SKM-1 (cell line): ENCODE results near the gene LRRC8C.
"Not testable (repeated sequence)": the region's sequence is repeated elsewhere in the genome, so short reads cannot be mapped to it uniquely, and the experiment has no call there.

Source experiments
- DNase-seq: peaks from one replicate; lab custom pipeline; 2025; ENCODE audit not compliant: unreplicated experiment; lab: John Stamatoyannopoulos, UW

LRRC8C gene

DNA sequence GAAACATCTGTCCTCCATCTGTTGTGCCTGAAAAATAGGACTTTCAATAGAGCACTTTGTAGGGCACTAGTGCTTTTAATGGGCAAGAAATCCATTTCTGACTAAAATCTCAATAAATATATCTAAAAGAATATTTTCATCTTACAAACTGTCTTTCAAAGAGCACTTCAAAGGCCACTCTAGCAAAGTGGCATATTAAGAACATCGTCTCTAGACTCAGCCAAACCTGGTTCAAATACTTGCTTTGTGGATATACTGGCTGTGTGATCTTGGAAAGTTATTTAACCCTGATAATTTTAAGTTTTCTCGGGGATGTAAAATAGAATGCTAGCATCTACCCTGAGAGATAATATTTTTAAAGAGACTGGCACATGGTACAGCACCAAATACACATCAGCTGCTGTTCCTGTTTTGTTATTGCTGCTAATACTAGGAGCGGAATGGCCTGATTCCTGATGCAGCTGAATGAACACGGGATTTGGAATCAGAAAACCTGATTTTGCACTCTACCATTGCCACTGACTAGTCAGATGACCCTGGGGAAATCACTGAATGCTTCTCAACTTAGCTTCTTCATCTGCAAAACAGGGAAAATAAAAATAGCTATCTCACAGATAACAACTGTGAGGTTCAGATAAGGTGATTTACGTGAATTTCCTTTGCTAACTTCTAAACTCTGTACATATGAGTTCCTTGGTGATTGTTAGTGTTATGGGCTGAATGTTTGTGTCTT lies 25.2 kb upstream of the LRRC8C start:
- DNase-seq: no peak

DNA sequence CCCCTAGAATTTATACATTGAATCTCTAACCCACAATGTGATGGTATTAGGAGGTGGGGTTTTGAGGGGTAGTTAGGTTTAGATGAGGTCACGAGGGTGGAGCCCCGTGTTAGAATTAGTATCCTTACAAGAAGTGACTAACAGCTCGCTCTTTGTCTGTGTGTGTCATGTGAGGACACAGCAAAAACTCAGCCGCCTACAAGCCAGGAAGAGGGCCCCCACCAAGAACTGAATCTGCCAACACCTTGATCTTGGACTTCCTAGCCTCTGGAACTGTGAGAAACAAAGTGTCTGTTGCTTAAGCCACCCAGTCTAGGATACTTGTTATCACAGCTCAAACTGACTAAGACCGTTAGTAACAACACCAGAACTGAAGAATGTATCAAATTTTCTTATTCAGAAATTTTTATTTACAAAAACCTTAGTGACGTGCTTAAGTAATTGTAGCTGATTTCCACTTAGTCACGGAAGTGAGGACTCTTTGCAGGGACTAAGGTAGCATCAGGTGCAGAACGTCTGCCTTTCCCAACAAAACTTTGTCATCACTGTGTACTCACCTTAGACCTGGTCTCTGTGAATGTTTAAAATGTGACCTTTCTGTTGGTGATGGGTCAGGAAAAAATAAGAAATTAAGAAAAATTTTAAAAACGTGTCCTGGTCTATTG lies 24.5 kb upstream of the LRRC8C start:
- no peak for DNase-seq

DNA sequence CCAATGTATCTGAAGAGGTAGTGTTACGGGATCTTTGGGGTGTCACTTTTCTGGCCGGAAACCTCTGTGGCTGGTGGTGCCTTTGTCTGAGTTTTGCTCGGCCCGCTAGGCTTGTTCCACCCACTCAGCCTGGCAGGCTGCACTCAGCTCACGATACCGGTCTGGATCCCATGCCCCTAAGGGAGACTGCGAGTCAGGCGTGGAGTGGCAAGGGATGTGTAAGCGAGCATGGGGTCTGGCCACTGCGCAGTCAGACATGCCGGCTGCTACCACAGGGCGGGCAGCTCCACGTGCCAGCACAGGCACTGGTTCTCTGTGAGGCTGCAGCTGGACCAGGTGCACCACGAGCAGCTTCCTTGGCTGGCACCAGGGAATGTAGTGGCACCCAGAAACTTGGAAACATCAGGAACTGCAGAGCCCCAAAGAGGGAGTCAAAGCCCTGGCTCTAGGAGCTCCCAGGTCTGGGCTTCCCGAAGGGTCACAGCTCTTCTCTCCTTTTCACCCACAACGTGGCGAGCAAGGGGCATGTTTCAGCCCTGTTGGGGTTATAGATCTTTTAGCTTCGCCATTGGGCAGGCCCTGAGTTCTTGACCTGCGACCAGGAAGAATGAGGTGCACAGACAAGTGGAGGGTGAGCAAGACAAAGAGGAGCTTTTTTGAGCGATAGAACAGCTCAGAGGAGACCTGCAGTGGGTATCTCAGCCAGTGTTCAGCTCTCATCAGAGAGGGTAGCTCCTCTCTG lies 23.8 kb upstream of the LRRC8C start:
- no peak for DNase-seq

DNA sequence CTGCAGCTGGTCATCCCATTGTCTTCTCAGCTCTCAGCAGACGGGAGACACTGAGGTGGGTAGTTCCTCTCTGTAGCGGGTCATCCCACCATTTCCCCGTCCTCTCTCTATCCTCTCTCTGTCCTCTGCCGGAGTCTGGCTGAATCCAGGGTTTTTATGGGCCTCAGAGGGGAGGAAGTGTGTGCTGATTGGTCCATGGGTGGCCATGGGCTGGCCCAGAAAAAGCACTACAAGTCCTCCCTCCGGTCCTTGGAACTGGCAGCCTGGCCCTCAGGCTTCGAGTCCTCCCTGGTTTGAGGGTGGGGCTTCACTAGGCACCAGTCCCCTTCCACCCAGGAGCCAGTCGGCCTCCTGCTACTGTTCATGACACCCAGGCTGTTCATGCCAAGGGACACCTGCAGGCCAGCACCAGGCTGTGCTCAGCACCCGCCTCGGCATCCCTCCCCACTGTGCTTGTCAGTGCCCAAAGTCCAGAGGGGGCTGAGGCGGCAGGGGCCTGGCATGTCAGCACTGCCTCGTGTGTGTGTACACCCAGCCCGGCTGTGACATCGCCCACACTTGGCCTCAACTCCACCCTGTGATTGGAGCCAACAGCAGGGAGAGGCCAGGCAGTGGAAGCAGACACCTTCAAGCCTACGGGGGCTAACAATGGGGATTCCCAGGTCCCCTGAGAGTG lies 23.0 kb upstream of the LRRC8C start:
- DNase-seq: no peak

DNA sequence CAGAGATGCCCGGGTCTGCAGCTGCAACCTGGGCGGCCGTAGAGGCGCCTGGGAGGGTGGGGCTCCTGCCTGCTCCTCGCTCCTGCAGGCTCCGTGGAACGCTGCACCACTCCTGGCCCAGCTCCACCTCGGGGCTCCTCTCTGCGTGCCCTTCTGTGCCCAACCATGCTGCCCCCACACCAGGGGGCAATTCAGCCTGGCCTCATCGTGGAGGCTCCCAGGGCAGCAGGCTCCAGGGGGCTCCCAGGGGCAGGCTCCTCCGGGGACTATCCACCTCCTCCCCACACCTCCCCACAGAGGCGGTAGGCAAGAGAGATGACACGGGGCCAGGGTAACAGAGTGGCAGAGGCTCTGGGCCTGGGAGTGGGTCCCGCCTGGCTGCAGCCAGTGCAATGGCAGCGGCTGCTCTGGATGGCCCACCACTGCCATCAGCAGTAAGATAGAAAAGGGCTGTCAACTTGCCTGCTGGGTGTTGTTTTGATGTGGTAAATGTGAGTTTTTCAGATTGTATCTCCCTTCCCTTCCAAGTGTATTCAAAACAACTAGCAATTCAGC lies 22.4 kb upstream of the LRRC8C start:
- no peak for DNase-seq

DNA sequence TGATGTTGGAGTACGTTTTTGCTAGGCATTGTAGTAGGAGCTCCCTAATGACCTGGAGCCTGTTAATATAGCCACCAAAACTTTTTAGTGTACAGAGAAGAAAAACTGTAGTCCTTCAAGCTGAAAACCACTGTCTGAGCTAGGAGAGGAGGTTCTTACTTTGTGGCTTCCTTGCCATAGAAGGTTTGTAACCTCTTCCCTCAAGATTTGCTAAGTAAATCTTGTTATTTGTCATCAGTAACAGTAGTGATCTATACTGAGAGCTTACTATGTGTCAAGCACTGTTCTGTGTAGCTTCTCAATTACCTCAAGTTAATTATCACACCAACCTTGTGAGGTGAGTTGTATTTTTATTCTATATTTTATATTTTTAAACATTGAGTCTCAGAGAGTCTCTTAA lies 21.2 kb upstream of the LRRC8C start:
- DNase-seq: no peak

DNA sequence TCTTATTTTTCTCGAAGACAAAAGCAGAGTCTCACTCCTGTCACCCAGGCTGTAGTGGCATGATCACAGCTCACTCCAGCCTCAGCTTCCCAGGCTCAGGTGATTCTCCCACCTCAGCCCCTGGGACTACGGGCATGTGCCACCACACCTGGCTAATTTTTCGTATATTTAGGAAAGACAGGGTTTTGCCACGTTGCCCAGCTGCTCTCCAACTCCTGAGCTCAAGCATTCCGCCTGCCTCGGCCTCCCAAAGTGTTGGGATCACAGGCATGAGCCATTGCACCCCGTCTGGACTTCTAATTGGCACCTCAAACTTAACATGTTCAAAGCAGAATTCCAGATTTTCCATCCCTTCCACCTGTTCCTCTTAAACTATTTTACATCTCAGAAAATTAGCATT lies 19.0 kb upstream of the LRRC8C start:
- DNase-seq: no peak

DNA sequence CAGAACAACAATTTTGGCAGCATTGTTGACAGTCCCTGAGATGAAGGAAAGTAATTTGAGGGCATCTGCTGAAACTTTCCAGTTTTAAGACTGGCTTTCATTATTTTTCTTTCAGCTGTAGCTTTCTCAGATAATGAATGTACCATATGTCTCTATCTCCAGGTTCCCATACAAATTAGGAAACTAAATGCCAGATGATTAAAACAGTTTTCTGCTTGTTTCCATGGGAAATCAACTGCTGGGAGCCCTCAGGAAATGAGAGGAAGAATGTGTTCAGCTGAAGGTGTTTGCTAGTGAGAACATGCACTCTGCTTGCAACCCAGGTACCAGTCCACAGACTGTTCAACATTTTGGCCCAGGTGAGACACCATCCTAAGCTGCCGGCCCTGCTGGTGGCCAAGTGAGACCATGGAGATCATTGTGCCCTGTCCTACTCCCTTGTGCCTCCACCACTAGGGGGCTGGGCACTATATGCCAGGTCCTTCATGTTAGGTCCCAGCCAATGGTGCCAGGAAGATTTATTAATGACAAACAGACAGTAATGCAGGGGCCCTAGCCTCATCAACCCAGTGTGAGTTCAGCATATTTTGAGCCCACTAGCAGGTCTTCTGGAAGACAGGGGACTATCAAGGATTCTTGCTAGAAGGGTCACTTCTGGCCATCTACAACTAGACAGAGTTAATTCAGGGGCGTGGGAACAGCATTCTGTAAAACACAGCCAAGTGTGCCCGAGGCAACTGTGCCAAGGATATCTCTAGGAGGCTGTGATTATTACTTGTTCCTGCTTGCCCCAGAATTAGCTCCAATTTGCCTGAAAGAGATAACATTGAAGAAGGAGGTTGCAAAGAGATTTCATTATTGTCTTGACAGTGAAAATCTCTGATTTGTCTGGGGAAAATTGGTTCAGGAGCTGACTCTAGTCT lies 17.0 kb upstream of the LRRC8C start:
- DNase-seq: no peak

DNA sequence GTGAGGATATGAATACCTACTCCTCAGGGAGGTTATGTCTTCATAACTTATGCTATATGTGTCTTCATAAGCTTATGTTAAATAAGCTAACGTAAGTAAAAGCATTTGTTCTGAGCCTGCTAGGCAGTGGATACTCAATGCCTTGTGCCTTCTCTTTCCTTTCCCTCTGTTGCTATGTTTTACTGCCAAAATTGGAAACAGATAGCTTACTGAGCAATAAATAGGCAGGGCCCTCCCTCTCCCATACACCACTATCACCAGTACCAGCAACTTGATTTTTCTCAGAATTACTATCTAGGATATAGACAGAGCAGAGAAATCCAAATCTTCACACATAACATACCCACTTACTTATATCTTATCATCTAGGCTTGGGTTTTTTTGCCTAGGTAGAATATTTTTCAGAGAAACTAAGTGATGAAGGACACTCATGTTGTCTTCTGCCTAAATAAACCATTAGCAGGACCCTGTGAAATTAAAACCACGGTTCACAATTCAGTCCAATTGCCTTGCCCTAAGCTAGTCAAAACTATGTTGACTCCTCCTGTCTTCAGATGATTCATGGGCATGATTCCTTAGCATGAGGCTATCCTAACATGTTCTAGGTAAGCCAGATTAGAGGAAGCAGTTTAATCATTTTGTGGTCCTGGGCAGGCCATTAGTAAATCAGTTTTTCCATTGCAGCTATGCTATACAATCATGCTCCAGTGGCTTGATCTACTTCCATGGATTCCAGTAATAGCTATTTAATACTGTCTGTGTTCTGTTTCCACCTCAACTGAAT lies 15.9 kb upstream of the LRRC8C start:
- DNase-seq: no peak

DNA sequence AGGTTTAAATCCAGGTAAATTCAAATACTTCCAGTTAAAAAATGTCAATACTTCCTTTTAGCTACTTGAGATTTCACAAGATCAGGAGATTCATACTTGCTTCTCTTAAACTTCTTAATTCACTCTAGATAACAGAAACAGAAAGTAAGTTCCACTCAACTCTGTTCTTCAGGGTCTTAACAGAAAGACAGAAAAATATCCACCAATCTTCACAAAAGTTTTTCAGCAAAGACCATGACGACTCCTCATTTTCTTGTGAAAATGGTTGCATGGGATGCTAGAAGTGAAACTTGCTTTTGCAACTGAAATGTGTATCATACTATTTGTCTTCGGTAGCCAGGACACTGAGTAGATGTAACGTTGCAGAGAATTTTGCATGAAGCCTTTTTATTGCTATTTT lies 12.3 kb upstream of the LRRC8C start:
- DNase-seq: no peak

DNA sequence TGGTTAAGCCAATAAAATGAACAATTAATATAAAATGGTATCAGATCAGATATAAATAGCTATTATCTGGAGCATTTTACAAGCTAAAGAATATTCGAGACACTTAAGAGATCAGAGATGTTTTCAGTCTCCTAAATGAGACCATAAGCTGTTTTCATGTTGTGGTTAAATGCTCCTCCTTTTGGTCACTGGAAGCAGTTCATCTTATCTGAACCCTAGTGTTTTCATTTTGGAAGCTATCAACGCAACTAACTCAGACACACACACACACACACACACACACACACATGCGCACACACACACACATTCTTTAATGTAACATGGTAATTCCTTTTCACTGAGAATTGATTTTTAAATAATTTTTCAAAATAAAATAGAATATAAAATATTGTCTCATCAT lies 10.0 kb upstream of the LRRC8C start:
- no peak for DNase-seq

DNA sequence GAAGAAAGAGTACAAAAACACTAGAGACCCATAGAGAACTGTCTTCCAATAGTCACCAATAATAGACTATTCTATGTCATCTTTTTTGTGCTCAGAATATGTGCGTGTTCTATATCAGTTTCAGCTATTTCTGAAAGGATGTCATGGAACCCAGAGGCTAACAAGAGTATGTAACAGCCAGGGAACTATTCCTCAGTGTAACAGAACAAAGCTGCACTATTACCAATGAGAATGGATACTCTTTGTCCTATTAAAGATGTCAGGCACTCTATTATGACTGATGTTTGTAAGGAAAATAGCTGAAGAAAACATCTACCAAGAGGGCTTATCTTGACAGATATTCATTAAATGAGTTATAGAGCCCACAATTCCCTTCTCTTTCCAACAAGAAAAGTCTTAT lies 8.6 kb upstream of the LRRC8C start:
- no peak for DNase-seq

DNA sequence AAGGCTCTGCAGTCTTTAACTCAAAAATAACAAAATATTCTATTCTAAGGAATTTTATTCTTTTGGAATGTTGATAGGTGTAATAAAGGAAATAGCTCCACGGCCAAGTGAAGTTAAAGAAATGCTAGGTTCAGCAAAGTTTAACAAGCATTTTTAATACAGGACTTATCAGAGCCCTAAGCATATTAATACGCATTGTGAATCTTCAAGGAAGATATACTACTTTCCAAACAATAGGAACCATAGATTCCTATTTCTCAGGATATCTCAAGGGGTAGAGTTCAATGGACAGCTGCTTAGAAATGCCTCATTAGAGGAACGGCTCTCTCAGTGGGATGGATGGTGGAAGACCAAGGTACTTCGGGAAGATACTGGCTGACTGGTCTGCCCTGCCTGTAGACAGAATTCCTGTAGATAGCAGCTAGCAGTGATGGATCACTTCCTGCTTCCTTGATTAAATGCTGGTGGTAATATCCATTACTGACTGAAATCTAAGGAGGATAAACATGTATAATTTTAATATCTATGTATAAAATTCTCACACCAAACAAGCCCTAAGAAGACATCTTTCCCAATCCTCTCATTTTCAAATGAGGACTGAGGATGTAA lies 8.1 kb upstream of the LRRC8C start:
- no peak for DNase-seq

DNA sequence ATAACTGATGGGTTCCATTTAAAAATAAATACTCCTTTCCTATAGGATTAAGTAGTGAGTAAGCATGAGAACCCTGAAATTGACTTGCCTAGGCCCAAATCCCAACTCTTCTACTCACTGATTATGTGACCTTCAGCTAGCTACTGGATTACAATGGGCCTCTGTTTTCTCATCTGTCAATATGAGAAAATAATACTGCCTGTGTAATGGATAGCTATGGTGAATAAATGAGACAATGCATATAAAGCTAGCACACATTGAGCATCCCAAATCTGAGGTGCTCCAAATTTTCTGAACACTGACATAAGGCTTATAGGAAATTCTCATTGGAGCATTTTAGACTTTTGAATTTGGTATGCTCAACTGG lies 5.3 kb upstream of the LRRC8C start:
- DNase-seq: no peak

DNA sequence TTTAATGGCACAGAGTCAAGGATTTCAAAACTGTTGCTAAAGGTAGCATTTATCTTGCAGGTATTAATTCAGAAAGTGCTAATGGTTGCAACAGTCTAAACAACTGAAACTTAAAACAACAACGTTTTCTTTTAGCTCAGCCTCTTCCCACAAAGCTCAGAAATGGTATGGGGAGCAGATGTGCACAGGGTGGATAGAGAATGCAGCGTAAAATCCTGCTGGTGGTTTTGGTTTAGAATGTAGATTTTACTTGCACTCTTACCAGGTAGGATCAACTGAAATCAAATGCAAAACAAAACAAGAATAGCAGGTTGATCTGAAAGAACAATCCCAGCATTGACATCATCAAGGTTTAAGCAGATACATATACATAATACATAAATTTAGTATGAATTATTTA lies 3.8 kb upstream of the LRRC8C start:
- no peak for DNase-seq

DNA sequence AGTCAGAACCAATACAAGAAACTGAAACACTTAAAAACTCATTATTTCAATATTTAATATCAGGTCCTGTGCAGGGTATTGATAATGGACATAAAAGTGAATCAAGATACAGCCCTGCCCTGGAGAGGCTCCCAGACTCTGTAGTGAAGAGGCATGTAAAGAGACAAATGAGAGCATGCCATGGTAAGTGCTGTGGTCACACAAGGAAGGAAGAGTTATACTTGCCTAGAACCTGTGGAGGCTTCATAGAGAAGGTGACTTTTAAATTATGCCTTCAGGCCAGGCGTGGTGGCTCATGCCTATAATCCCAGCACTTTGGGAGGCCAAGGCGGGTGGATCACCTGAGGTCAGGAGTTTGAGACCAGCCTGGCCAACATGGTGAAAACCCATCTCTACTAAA lies 3.3 kb upstream of the LRRC8C start:
- not testable (repeated sequence) for DNase-seq

DNA sequence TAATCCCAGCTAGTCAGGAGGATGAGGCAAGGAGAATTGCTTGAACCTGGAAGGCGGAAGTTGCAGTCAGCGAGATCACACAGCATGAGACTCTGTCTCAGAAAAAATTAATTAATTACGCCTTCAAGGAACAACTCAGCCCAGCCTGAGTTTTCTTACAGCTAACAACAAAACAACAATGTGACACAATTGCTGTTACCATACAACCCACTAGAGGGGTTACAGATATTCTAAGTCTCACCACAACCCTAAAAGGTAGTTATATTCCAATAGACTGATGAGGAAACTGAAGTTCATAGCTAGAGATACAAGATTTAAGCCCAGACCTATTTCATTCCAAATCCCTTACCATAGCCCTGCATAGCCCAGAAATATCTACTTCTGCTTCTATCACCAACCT lies 2.9 kb upstream of the LRRC8C start:
- no peak for DNase-seq

DNA sequence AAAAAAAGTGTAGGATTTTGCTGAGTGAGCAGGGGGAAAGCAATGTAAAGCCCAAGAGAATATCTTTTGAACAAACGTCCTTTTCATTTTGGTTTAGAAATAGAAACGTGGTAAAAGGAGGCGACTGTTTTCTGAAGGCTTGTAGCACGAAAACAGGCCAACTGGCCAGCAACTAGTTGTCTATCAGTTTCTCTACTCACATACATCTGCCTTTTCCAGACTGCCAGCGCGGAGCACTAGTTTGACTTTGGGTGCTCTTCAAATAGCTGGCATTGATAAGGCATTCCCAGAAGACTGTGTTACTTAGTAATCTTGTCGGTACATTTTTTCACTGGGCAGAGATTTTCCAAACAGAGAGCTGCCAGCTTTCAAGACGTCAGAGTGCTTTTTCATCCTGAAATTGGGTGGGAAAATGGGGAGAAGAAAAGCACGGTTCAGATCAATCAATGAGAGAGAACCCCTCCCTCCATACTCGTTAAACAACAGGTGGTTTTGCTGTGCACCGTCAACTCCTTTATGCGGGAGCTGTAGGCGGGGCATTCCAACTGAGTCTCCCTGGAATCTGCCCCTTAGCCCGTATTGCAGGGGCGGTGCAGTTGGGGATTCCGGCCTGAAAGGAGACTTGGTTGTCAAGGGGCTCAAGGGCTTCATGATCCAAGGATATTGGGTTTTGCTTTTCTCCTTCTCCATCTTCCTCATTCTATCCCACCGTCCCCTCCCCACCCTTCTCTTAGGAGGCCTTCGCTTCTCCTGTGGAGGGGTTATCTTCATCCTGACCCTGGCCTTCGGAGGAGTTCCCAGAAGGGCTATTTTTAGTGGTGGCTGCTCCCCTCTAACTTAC lies 884 bp upstream of the LRRC8C start:
- DNase-seq: no peak
